SU-DHL-6 (cell line): ENCODE measurements around the gene KPNA2.

Experiments
- EZH2phosphoT487 ChIP-seq: fragments of 200-600 bp; sonication (generic), shearing (Covaris generic); conservative IDR thresholded peaks from 2 replicates; pipeline ENCODE4 v1.6.1; 2018; ENCODE audit warnings: mild to moderate bottlenecking, antibody characterized with exemption, low read length, moderate library complexity, mixed read lengths
- TF ChIP-seq, protein P1 (sequence below): fragments of 200-600 bp; sonication (generic); IDR thresholded peaks from one replicate; pipeline ENCODE4 v1.5.1; 2017; ENCODE audit warnings: antibody characterized with exemption, mild to moderate bottlenecking, low read length, moderate library complexity; ENCODE audit not compliant: insufficient read depth, poor library complexity, severe bottlenecking

DNA sequence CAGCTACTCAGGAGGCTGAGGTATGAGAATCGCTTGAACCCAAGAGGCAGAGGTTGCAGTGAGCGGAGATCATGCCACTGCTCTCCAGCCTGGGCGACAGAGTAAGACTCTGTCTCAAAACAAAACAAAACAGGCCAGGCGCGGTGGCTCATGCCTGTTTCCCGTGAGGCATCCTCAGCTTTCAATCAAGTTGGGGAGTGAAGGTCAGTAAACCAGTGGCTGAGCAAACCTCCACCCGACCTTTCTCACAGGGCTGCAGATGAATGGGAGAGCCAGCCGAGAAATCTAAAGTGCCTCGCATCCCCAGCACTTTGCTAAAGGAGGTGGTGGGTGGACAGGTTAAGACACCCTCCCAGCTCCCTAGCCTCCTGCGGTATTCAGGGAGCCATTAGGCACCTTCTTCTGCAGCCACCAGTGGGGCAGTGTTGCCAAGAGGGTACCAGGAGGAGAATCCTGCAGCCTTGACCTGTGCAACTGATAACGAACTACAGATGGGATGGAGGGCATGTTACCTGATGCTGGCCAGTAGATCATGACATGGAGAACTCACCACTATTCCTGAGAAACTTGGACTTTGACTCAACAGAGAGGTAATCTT lies 59.0 kb downstream of the KPNA2 start:
- TF ChIP-seq, protein P1, sequence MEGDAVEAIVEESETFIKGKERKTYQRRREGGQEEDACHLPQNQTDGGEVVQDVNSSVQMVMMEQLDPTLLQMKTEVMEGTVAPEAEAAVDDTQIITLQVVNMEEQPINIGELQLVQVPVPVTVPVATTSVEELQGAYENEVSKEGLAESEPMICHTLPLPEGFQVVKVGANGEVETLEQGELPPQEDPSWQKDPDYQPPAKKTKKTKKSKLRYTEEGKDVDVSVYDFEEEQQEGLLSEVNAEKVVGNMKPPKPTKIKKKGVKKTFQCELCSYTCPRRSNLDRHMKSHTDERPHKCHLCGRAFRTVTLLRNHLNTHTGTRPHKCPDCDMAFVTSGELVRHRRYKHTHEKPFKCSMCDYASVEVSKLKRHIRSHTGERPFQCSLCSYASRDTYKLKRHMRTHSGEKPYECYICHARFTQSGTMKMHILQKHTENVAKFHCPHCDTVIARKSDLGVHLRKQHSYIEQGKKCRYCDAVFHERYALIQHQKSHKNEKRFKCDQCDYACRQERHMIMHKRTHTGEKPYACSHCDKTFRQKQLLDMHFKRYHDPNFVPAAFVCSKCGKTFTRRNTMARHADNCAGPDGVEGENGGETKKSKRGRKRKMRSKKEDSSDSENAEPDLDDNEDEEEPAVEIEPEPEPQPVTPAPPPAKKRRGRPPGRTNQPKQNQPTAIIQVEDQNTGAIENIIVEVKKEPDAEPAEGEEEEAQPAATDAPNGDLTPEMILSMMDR = no peak
- TF ChIP-seq EZH2phosphoT487 = no peak
